Embryonic facial prominence (tissue), 1 donor: ENCODE measurements around the gene CLEC14A.

Experiments
- DNase-seq: peaks from one replicate; pipeline ENCODE4 v3.0.0-alpha.2; 2016; ENCODE audit errors: extremely low spot score

The CLEC14A gene

GRCh38 chr14:38255673-38256532 is at the start of gene CLEC14A:
CLEC14A (minus strand) TSS chr14:38256093; CDS start chr14:38256022, 71 bp downstream.
- DNase-seq = no peak

GRCh38 chr14:38302966-38303365 is 47.1 kb upstream of the CLEC14A start:
- DNase-seq = no peak

- no peak for DNase-seq
Observed at GRCh38 chr14:38302034-38302433, 46.1 kb upstream of the CLEC14A start.

GRCh38 chr14:38297681-38298080 is 41.8 kb upstream of the CLEC14A start:
- DNase-seq = no peak

- no peak for DNase-seq
Observed at GRCh38 chr14:38291681-38292467, 36.0 kb upstream of the CLEC14A start.

- no peak for DNase-seq
Observed at GRCh38 chr14:38290601-38291188, 34.8 kb upstream of the CLEC14A start.

GRCh38 chr14:38286452-38286851 is 30.6 kb upstream of the CLEC14A start:
- DNase-seq = no peak

- no peak for DNase-seq
Observed at GRCh38 chr14:38285962-38286361, 30.1 kb upstream of the CLEC14A start.

GRCh38 chr14:38282936-38283335 is 27.0 kb upstream of the CLEC14A start:
- DNase-seq = no peak

GRCh38 chr14:38280081-38280480 is 24.2 kb upstream of the CLEC14A start:
- no peak for DNase-seq

GRCh38 chr14:38279572-38279971 is 23.7 kb upstream of the CLEC14A start:
- no peak for DNase-seq

GRCh38 chr14:38278035-38278434 is 22.1 kb upstream of the CLEC14A start:
- no peak for DNase-seq

- DNase-seq = no peak
Observed at GRCh38 chr14:38262844-38263243, 7.0 kb upstream of the CLEC14A start.

GRCh38 chr14:38261620-38262019 is 5.7 kb upstream of the CLEC14A start:
- no peak for DNase-seq

GRCh38 chr14:38257507-38257906 is 1.6 kb upstream of the CLEC14A start:
- DNase-seq = no peak

GRCh38 chr14:38256533-38256840 is 594 bp upstream of the CLEC14A start:
- peak; percentile 20 for DNase-seq

GRCh38 chr14:38255408-38255672 is 553 bp downstream of the CLEC14A start:
- DNase-seq = no peak

GRCh38 chr14:38254571-38255407 is 1.1 kb downstream of the CLEC14A start:
- DNase-seq = no peak

GRCh38 chr14:38253676-38254075 is 2.2 kb downstream of the CLEC14A start:
- no peak for DNase-seq

- no peak for DNase-seq
Observed at GRCh38 chr14:38252066-38252710, 3.7 kb downstream of the CLEC14A start.

- no peak for DNase-seq
Observed at GRCh38 chr14:38250331-38250730, 5.6 kb downstream of the CLEC14A start.
